ENCODE data around the gene GRB7. TPM values are rescaled to one million over a fixed set of nuclear protein-coding genes. Genes with fewer than 3 reads are reported as not detected.
A peak's percentile ranks its signal among the peaks of the same experiment; 100 is the strongest.

Gene GRB7
- total RNA-seq, 4 donors from 2014 or later = 14.0 to 64.0 (median 26.3) TPM

GRCh38 chr17:39755554-39756379, 18.0 kb downstream of the GRB7 start:
- TF ChIP-seq POLR2A (IDR thresholded peaks at IDR 0.05) = no peak
- TF ChIP-seq CTCF (IDR thresholded peaks at IDR 0.05) = no peak
- Histone ChIP-seq H3K9me3 (no peaks in the 10 kb centered on the region), H3K4me1 (peaks cover 0 to 48% (median 15%) of the 10 kb centered on the region in 4 donors), H3K27me3 (no peaks in the 10 kb centered on the region), H3K36me3 (no peaks in the 10 kb centered on the region), H3K27ac (peak overlapping the region; percentile 88 to 98 (median 96)), H3K4me3 (peak overlapping the region in 2 of 4 donors; percentile 44 to 54)
- DNase-seq = peak in 2 of 3 donors; percentile 80 to 83

GRCh38 chr17:39756380-39757079, 18.8 kb downstream of the GRB7 start:
- peak in 1 of 6 experiments; percentile 6 for TF ChIP-seq CTCF (IDR thresholded peaks at IDR 0.05)
- no peak for TF ChIP-seq POLR2A (IDR thresholded peaks at IDR 0.05)
- peak overlapping the region; percentile 88 to 98 (median 96) for H3K27ac ChIP-seq
- DNase-seq = peak in 1 of 3 donors; percentile 23
- H3K4me1 ChIP-seq = peaks cover 0 to 48% (median 15%) of the 10 kb centered on the region in 4 donors
- peak overlapping the region in 1 of 4 donors; percentile 54 for H3K4me3 ChIP-seq
- no peaks in the 10 kb centered on the region for H3K9me3 ChIP-seq
- no peaks in the 10 kb centered on the region for H3K27me3 ChIP-seq
- H3K36me3 ChIP-seq = no peaks in the 10 kb centered on the region

GRCh38 chr17:39757176-39757662, 19.5 kb downstream of the GRB7 start:
- TF ChIP-seq CTCF (IDR thresholded peaks at IDR 0.05) = no peak
- Histone ChIP-seq H3K4me1 (peaks cover 0 to 48% (median 15%) of the 10 kb centered on the region in 4 donors), H3K27ac (peak overlapping the region in 2 of 4 donors; percentile 88 to 95), H3K4me3 (no peak overlapping the region), H3K27me3 (no peaks in the 10 kb centered on the region), H3K9me3 (no peaks in the 10 kb centered on the region), H3K36me3 (no peaks in the 10 kb centered on the region)
- peak in 1 of 3 donors; percentile 32 for DNase-seq

- no peak overlapping the region for H3K4me3 ChIP-seq
- peak in 2 of 3 donors; percentile 45 to 60 for DNase-seq
- H3K9me3 ChIP-seq = no peaks in the 10 kb centered on the region
- H3K36me3 ChIP-seq = no peaks in the 10 kb centered on the region
- peaks cover 0 to 46% (median 12%) of the 10 kb centered on the region in 4 donors for H3K4me1 ChIP-seq
- no peaks in the 10 kb centered on the region for H3K27me3 ChIP-seq
- H3K27ac ChIP-seq = peak overlapping the region; percentile 17 to 95 (median 36)
- no peak for TF ChIP-seq POLR2A (IDR thresholded peaks at IDR 0.05)
- no peak for TF ChIP-seq CTCF (IDR thresholded peaks at IDR 0.05)
Measured at GRCh38 chr17:39757931-39758873, 20.5 kb downstream of the GRB7 start.

GRCh38 chr17:39759204-39759603, 21.5 kb downstream of the GRB7 start:
- Histone ChIP-seq H3K9me3 (no peaks in the 10 kb centered on the region), H3K27me3 (no peaks in the 10 kb centered on the region), H3K36me3 (no peaks in the 10 kb centered on the region), H3K4me3 (no peak overlapping the region), H3K27ac (peak overlapping the region in 2 of 4 donors; percentile 34 to 95), H3K4me1 (peaks cover 0 to 37% (median 8%) of the 10 kb centered on the region in 4 donors)
- DNase-seq = peak in 1 of 3 donors; percentile 47
- no peak for TF ChIP-seq CTCF (IDR thresholded peaks at IDR 0.05)
- TF ChIP-seq POLR2A (IDR thresholded peaks at IDR 0.05) = no peak

Data from Peyer's patch (tissue), 4 donors.